ENCODE results near the gene KMT2B. TPM values are rescaled to one million over a fixed set of nuclear protein-coding genes. Genes with fewer than 3 reads are reported as not detected.

Gene KMT2B
- total RNA-seq, 1 experiment from 2014 or later, result 7.4 TPM

DNA sequence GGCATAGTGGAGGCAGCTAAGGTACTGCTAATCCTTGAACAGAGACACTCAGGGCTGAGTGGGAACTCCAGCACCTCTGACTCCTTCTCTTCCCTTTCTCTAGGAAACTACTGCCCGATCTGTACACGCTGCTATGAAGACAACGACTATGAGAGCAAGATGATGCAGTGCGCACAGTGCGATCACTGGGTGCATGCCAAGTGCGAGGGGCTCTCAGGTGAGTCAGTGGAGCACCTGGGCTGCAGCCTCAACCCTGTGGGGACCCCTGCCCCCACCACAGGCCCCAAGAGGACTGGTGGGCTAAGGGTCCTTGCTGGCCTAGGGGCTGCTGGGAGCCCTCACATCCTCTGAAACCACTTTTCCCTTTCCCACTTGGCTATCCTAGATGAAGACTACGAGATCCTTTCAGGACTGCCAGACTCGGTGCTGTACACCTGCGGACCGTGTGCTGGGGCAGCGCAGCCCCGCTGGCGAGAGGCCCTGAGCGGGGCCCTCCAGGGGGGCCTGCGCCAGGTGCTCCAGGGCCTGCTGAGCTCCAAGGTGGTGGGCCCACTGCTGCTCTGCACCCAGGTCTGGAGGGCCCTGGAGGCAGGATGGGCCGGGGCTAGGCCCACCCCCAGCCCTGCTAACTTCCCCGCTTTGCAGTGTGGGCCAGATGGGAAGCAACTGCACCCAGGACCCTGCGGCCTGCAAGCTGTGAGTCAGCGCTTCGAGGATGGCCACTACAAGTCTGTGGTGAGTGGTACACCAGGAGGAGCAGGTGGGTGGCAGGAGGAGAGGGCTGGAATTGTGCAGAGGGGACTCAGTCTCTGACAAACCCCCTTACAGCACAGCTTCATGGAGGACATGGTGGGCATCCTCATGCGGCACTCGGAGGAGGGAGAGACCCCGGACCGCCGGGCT is 9.5 kb downstream of the KMT2B start:
- Histone ChIP-seq H3K4me3 (no peak overlapping the region), H3K4me1 (replicated peaks) (no peaks in the 10 kb centered on the region), H3K27me3 (replicated peaks) (no peaks in the 10 kb centered on the region), H3K27ac (no peak overlapping the region), H3K9me3 (replicated peaks) (no peaks in the 10 kb centered on the region), H3K36me3 (peaks cover 98% of the 10 kb centered on the region)
- DNase-seq (ENCODE audit: low read depth in 1 of 2, low spot score in 2 of 2), result no peak

GRCh38 chr19:35727956-35728706 is 10.3 kb downstream of the KMT2B start:
- DNase-seq (ENCODE audit: low read depth in 1 of 2, low spot score in 2 of 2), result no peak
- Histone ChIP-seq H3K27ac (no peak overlapping the region), H3K27me3 (replicated peaks) (no peaks in the 10 kb centered on the region), H3K4me1 (replicated peaks) (no peaks in the 10 kb centered on the region), H3K36me3 (peaks cover 97% of the 10 kb centered on the region), H3K4me3 (no peak overlapping the region), H3K9me3 (replicated peaks) (no peaks in the 10 kb centered on the region)

DNA sequence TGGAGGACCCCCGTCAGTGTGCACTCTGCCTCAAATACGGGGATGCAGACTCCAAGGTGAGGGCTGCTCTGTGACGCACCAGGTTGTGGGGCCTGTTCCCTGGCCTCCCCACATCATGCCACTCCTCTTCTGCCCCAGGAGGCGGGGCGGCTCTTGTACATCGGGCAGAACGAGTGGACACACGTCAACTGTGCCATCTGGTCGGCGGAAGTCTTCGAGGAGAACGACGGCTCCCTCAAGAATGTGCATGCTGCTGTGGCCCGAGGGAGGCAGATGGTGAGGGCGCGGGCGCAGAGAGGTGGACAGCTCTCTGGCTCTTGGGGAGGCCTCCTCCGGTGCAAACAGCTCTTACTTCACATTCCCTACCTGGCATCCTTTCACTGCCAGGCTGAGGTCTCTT is 11.2 kb downstream of the KMT2B start:
- DNase-seq (ENCODE audit: low read depth in 1 of 2, low spot score in 2 of 2), result no peak
- Histone ChIP-seq H3K36me3 (peaks cover 95% of the 10 kb centered on the region), H3K27ac (no peak overlapping the region)

GRCh38 chr19:35729763-35730162 is 12.0 kb downstream of the KMT2B start:
- no peaks in the 10 kb centered on the region for H3K27me3 ChIP-seq (replicated peaks)
- H3K9me3 ChIP-seq (replicated peaks), result no peaks in the 10 kb centered on the region
- H3K4me3 ChIP-seq, result no peak overlapping the region
- H3K36me3 ChIP-seq, result peaks cover 95% of the 10 kb centered on the region
- no peak for DNase-seq (ENCODE audit: low read depth in 1 of 2, low spot score in 2 of 2)
- H3K27ac ChIP-seq, result no peak overlapping the region
- no peaks in the 10 kb centered on the region for H3K4me1 ChIP-seq (replicated peaks)

More for the DNA sequence above, 11.2 kb downstream of the KMT2B start:
- Histone ChIP-seq H3K4me1 (replicated peaks) (no peaks in the 10 kb centered on the region), H3K9me3 (replicated peaks) (no peaks in the 10 kb centered on the region), H3K27me3 (replicated peaks) (no peaks in the 10 kb centered on the region), H3K4me3 (no peak overlapping the region)

GRCh38 chr19:35730326-35730725 is 12.5 kb downstream of the KMT2B start:
- no peak for DNase-seq (ENCODE audit: low read depth in 1 of 2, low spot score in 2 of 2)
- Histone ChIP-seq H3K9me3 (replicated peaks) (no peaks in the 10 kb centered on the region), H3K36me3 (peaks cover 95% of the 10 kb centered on the region)

GRCh38 chr19:35731353-35731752 is 13.6 kb downstream of the KMT2B start:
- Histone ChIP-seq H3K36me3 (peaks cover 95% of the 10 kb centered on the region), H3K27me3 (replicated peaks) (no peaks in the 10 kb centered on the region), H3K9me3 (replicated peaks) (no peaks in the 10 kb centered on the region), H3K4me1 (replicated peaks) (no peaks in the 10 kb centered on the region), H3K27ac (no peak overlapping the region), H3K4me3 (no peak overlapping the region)
- DNase-seq (ENCODE audit: low read depth in 1 of 2, low spot score in 2 of 2), result no peak

More at GRCh38 chr19:35730326-35730725, 12.5 kb downstream of the KMT2B start:
- no peak overlapping the region for H3K4me3 ChIP-seq
- H3K27me3 ChIP-seq (replicated peaks), result no peaks in the 10 kb centered on the region
- no peaks in the 10 kb centered on the region for H3K4me1 ChIP-seq (replicated peaks)
- no peak overlapping the region for H3K27ac ChIP-seq

GRCh38 chr19:35731779-35732405 is 14.1 kb downstream of the KMT2B start:
- Histone ChIP-seq H3K36me3 (peaks cover 97% of the 10 kb centered on the region), H3K27me3 (replicated peaks) (no peaks in the 10 kb centered on the region), H3K4me1 (replicated peaks) (no peaks in the 10 kb centered on the region), H3K27ac (no peak overlapping the region), H3K4me3 (no peak overlapping the region), H3K9me3 (replicated peaks) (no peaks in the 10 kb centered on the region)
- no peak for DNase-seq (ENCODE audit: low read depth in 1 of 2, low spot score in 2 of 2)

GRCh38 chr19:35732540-35733179 is 14.9 kb downstream of the KMT2B start:
- no peaks in the 10 kb centered on the region for H3K9me3 ChIP-seq (replicated peaks)
- DNase-seq (ENCODE audit: low read depth in 1 of 2, low spot score in 2 of 2), result no peak
- no peak overlapping the region for H3K4me3 ChIP-seq
- no peaks in the 10 kb centered on the region for H3K27me3 ChIP-seq (replicated peaks)
- peaks cover 97% of the 10 kb centered on the region for H3K36me3 ChIP-seq
- no peaks in the 10 kb centered on the region for H3K4me1 ChIP-seq (replicated peaks)
- no peak overlapping the region for H3K27ac ChIP-seq

GRCh38 chr19:35733180-35734125 is 15.7 kb downstream of the KMT2B start:
- Histone ChIP-seq H3K4me1 (replicated peaks) (no peaks in the 10 kb centered on the region), H3K4me3 (no peak overlapping the region), H3K27ac (no peak overlapping the region), H3K9me3 (replicated peaks) (no peaks in the 10 kb centered on the region), H3K27me3 (replicated peaks) (no peaks in the 10 kb centered on the region), H3K36me3 (peaks cover 97% of the 10 kb centered on the region)
- DNase-seq (ENCODE audit: low read depth in 1 of 2, low spot score in 2 of 2), result no peak

DNA sequence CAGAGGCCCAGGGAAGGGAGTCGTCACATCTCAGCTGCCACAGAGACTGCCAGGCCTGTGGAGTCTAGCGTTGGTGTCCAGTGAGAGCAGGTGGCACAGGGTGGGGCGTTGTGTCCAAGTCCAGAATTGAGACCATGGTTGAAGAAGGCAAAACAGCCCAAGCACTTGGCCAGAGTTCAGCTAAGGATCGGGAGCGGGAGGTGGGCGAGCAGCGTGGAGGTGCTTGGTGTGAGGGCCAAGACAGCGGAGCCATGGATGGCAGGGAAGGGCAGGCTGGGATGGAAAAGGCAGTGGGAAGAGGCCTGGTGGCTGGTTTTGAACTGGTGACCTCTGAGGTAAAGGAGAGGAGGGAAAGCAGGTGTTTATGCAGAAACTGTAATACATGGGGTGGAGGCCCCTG is 16.5 kb downstream of the KMT2B start:
- Histone ChIP-seq H3K4me1 (replicated peaks) (no peaks in the 10 kb centered on the region; the same call in 1 of the 2 replicates), H3K27ac (no peak overlapping the region), H3K36me3 (peaks cover 96% of the 10 kb centered on the region), H3K9me3 (replicated peaks) (no peaks in the 10 kb centered on the region), H3K4me3 (no peak overlapping the region), H3K27me3 (replicated peaks) (no peaks in the 10 kb centered on the region)
- no peak for DNase-seq (ENCODE audit: low read depth in 1 of 2, low spot score in 2 of 2)

DNA sequence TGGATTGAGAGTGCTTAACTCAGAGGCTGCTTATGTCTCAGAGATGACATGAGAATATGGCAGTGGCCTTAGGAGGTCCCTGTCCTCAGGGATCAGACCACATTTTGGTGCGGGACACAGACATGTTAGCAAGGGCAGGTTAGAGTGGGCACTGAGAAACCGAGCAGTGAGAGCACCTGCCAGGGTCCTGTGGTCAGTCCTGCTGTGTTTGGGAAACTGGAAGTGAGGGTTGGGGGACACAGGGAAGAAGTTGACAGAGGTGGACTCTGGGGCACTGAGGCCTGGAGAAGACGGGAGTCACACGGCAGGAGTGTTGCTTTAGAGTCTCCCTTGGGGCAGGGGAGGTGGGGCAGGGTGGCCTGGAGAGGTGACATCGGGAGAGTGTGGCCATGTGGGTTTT is 17.1 kb downstream of the KMT2B start:
- DNase-seq (ENCODE audit: low read depth in 1 of 2, low spot score in 2 of 2), result no peak
- no peak overlapping the region for H3K27ac ChIP-seq
- peaks cover 2% of the 10 kb centered on the region for H3K4me1 ChIP-seq (replicated peaks)
- H3K36me3 ChIP-seq, result peaks cover 90% of the 10 kb centered on the region
- no peaks in the 10 kb centered on the region for H3K9me3 ChIP-seq (replicated peaks)
- no peaks in the 10 kb centered on the region for H3K27me3 ChIP-seq (replicated peaks)
- H3K4me3 ChIP-seq, result no peak overlapping the region

DNA sequence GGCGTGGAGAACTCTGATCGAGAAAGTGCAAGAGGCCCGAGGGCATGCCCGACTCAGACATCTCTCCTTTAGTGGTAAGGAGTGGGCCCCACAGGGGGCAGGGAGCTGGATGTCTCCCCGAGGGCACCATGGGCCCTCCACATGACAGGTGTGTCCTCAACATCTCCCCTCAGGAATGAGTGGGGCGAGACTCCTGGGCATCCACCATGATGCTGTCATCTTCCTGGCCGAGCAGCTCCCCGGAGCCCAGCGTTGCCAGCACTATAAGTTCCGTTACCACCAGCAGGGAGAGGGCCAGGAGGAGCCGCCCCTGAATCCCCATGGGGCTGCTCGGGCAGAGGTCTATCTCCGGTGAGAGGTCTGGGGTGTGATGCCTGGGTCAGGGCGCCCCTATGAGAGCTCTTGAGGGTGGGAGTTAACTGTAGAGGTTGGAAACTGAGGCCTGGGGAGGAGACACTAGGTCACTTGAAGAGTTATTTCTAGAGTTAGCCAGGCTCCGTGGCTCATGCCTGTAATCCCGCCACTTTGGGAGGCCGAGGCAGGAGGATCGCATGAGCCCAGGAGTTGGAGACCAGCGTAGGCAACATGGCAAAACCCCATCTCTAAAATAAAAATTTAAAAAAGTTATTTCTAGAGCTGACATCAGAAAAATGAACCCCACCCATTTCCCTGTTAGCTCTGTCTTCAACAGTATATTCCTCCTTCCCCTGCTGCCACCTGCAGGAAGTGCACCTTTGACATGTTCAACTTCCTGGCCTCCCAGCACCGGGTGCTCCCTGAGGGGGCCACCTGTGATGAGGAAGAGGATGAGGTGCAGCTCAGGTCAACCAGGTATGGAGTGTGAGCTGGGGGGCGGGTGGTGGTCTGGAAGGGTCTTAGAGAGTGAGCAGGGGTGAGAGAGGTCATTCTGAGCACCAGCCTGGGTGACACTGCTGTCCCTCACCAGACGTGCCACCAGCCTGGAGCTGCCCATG is 19.4 kb downstream of the KMT2B start:
- Histone ChIP-seq H3K4me1 (replicated peaks) (peaks cover 11% of the 10 kb centered on the region), H3K9me3 (replicated peaks) (no peaks in the 10 kb centered on the region), H3K36me3 (peaks cover 67% of the 10 kb centered on the region), H3K4me3 (no peak overlapping the region), H3K27ac (no peak overlapping the region), H3K27me3 (replicated peaks) (no peaks in the 10 kb centered on the region)
- DNase-seq (ENCODE audit: low read depth in 1 of 2, low spot score in 2 of 2), result no peak
